Neuron (in vitro differentiated cells): ENCODE data around the gene SFPQ.
"Not testable (repeated sequence)": the region's sequence is repeated elsewhere in the genome, so short reads cannot be mapped to it uniquely, and the experiment has no call there.

Experiments
- H2AFZ ChIP-seq: one replicate; pipeline ENCODE4 v1.6.1; 2013; ENCODE audit warnings: low read depth, mild to moderate bottlenecking, inconsistent platforms, low read length, moderate library complexity
- H3K27me3 ChIP-seq: one replicate; pipeline ENCODE4 v1.6.1; 2013; ENCODE audit warnings: low read length; ENCODE audit not compliant: insufficient read depth
- H3K36me3 ChIP-seq: one replicate; pipeline ENCODE4 v1.6.1; 2013; ENCODE audit warnings: low read length; ENCODE audit not compliant: insufficient read depth
- H3K4me1 ChIP-seq: one replicate; pipeline ENCODE4 v1.6.1; 2013; ENCODE audit warnings: low read length; ENCODE audit not compliant: insufficient read depth
- H3K4me3 ChIP-seq: 2 replicates; pipeline ENCODE4 v1.5.1; 2013; ENCODE audit warnings: mild to moderate bottlenecking, low read length, moderate library complexity
- H3K9me3 ChIP-seq: one replicate; pipeline ENCODE4 v1.6.1; 2013; ENCODE audit warnings: low read length

Gene SFPQ

GRCh38 chr1:35145892-35146549 is 46.9 kb downstream of the SFPQ start:
- H3K27me3 ChIP-seq, H2AFZ ChIP-seq, H3K4me1 ChIP-seq, H3K36me3 ChIP-seq, H3K9me3 ChIP-seq, H3K4me3 ChIP-seq: not testable (repeated sequence)

GRCh38 chr1:35143737-35144508 is 49.0 kb downstream of the SFPQ start:
- no peaks in the 10 kb centered on the region for H3K4me1 ChIP-seq
- no peak overlapping the region for H3K4me3 ChIP-seq
- no peaks in the 10 kb centered on the region for H3K36me3 ChIP-seq
- H3K9me3 ChIP-seq: no peaks in the 10 kb centered on the region
- H2AFZ ChIP-seq: no peak overlapping the region
- peaks cover 6% of the 10 kb centered on the region for H3K27me3 ChIP-seq

- not testable (repeated sequence) for H2AFZ ChIP-seq, H3K4me3 ChIP-seq
Observed at GRCh38 chr1:35142728-35143127, 50.2 kb downstream of the SFPQ start.

GRCh38 chr1:35142294-35142693 is 50.7 kb downstream of the SFPQ start:
- H3K4me1 ChIP-seq, H3K27me3 ChIP-seq, H2AFZ ChIP-seq, H3K9me3 ChIP-seq, H3K36me3 ChIP-seq, H3K4me3 ChIP-seq: not testable (repeated sequence)

More at GRCh38 chr1:35142728-35143127, 50.2 kb downstream of the SFPQ start:
- not testable (repeated sequence) for H3K9me3 ChIP-seq, H3K4me1 ChIP-seq, H3K27me3 ChIP-seq, H3K36me3 ChIP-seq

GRCh38 chr1:35137590-35137989 is 55.4 kb downstream of the SFPQ start:
- H3K9me3 ChIP-seq, H2AFZ ChIP-seq, H3K27me3 ChIP-seq, H3K36me3 ChIP-seq, H3K4me3 ChIP-seq, H3K4me1 ChIP-seq: not testable (repeated sequence)

- no peak overlapping the region for H3K4me3 ChIP-seq
Observed at GRCh38 chr1:35136780-35137179, 56.2 kb downstream of the SFPQ start.

More at GRCh38 chr1:35136780-35137179, 56.2 kb downstream of the SFPQ start:
- Histone ChIP-seq H3K4me1 (no peaks in the 10 kb centered on the region), H2AFZ (no peak overlapping the region), H3K27me3 (no peaks in the 10 kb centered on the region), H3K9me3 (no peaks in the 10 kb centered on the region), H3K36me3 (no peaks in the 10 kb centered on the region)
